NCI-H1417 (cell line): ENCODE data around the gene C17orf67.

Experiments
- DNase-seq, 3 experiments: peaks; one replicate each; lab custom pipeline; 2025; lab: John Stamatoyannopoulos, UW

The C17orf67 gene

DNA sequence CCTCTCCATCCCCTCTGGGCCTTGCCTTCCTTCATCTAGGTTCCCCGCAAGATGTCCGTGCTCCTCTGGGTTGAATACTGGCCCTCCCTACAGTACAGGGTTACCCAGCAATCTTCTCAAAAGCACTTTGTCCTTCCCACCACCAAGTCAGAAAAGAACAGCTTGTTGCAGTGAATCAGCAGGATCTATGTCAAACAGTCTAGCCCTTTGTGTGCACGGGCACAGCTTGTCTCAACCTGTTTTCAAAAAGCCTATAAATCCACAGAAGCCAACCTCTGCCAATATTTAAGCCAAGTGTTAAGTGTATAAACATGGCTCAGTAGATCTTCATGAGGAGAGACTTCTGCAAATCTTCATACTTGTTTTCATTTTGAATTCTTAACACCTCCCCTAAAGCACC lies 25.2 kb downstream of the C17orf67 start:
- peak in 2 of 3 experiments; percentile 4 to 30 for DNase-seq

DNA sequence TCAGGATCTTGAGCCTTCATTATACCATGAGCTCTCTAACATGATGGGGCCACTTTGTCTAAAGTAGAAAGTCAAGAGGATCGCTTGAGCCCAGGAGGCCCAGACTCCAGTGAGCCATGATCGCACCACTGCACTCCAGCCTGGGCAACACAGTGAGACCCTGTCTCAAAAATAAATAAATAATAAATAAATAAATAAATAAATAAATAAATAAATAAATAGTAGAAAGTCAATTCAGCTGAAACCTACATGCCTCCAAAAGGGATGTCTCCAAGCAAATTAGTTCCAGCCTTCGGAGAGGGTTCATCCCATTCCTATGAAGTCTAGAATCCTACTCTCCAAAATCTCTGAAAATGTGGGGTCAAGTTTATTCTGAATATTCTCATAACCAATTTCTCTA lies 26.0 kb downstream of the C17orf67 start:
- no peak for DNase-seq

DNA sequence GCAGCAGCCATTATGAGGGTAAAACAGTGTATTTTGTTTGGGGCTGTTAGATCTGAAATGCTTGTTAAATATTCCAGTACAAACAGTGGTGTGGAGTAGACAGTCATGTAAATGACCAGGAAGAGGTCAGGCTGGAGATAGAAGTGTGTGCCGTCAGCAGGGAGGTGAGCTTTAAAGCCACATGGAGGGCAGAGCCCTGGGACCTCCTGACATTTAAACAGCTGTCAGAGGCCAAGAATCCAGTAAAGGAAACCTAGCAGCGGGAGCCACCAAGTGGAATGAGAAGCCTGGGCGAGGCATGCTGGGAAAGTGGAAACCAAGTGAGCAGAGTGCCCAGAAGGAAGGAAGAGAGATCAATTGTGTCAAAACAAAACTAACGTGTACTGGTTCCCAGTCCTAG lies 26.8 kb downstream of the C17orf67 start:
- DNase-seq = no peak

- no peak for DNase-seq
Measured at GRCh38 chr17:56804454-56804853, 29.3 kb downstream of the C17orf67 start.

DNA sequence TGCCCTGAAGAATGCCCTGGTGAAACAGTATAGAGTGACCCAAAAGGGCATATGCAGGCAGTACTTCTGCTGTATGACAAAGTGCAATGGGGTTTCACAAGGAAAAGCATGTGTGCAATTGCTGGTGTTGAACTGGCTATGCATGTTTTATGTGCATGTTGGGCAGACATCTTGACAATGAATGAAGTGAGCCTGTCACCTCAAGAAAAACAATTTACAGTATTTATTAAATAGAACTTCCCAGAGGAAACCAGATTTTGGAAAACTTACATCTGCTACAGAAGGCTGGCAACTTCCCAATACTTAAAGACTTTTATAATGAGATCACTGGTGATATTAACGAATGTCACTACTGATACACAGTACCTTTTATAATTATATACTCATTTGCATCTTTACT lies 30.6 kb downstream of the C17orf67 start:
- DNase-seq = no peak

DNA sequence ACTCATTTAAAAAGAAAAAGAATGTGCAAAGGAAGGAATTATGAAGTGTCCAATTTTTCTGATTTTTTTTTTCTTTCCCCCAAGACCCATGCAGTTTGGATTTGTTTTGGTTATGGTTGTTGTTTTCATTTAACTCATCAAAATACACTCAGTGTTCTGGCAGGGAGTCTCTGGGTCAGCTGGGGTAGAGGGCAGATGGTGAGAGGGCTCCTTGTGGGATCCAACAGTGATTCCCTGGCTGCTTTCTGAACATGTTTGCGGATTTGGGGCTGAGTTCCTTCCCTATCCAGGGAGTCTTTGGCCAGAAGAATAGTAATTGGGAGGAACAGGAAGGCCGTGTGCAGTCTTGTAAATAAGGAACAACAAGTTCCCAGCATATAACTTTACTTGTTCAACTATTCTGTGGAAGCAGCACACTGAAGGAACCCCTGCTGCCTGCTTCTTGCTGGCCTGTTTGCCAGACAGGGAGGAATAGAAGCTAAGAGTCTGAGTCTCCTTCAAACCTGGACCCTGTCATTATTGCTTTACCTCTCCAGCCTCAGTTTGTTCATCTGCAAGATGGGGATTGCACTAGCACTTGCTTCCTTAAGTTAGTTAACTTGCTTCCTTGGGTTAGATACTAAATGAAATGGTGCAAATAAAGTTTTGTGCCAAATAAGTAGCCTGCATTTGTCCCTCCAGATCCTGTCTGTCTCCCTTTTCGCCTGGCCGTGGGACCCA lies 32.1 kb downstream of the C17orf67 start:
- DNase-seq = no peak

GRCh38 chr17:56798916-56799315 lies 34.8 kb downstream of the C17orf67 start:
- DNase-seq = peak in 1 of 3 experiments; percentile 53

- DNase-seq = no peak
Measured at GRCh38 chr17:56796536-56796935, 37.2 kb downstream of the C17orf67 start.

GRCh38 chr17:56795221-56795865 lies 38.4 kb downstream of the C17orf67 start:
- DNase-seq = no peak

- no peak for DNase-seq
Measured at GRCh38 chr17:56793957-56794356, 39.8 kb downstream of the C17orf67 start.

- no peak for DNase-seq
Measured at GRCh38 chr17:56793531-56793930, 40.2 kb downstream of the C17orf67 start.

GRCh38 chr17:56792267-56792666 lies 41.5 kb downstream of the C17orf67 start:
- DNase-seq = no peak

DNA sequence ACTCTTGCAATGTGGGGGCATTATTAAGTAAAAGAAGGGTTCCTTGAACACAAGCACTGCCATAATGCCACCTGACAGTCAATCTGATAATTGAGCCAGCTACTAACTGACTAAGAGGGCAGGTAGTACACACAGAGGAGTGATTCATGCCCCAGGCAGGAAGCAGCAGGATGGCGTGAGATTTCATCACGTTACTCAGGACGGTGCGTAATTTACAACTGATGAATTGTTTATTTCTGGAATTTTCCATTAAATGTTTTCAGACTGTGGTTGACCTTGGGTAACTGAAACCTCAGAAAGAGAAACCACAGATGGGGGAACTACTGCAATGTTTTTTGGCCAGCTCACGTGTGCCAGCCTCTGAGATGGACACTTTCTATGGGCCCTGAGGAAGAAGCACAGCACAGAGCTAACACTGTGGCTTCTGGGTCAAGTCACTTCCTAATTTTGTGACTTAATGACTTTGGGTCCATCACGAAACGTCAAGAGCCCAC lies 46.7 kb downstream of the C17orf67 start:
- no peak for DNase-seq

DNA sequence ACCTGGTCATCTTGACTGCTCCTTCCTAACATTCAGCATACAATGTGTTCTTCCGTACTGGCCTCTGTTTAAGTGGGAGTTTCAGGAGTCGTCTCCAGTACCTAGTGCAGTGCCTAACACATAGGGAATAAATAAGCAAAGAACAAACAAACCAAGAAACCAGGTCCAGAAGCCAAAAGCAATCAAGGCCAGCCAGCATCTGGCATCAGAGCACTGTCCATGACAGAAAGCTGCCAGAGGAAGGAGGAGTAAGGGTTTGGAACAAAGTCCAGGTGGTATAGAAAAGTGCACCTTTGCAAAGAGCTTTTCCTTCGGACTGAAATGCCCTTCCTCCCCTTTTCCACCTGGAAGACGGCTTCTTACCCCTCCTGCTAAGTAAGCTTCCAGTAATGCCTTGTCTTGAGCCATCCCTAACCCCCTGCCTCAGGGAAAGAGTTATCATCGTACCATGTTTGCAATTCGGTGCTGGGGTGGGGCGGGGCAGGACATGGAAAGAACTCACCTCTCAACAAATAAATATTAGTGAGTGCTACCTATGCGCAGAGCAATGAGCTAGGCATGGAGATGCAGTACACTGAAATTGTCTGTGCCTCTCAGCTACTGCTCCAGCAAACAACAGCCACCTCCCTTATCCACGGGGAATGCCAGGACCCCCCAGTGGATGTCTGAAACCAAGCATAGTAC lies 47.6 kb downstream of the C17orf67 start:
- DNase-seq = no peak

- DNase-seq = no peak
Measured at GRCh38 chr17:56785405-56785804, 48.3 kb downstream of the C17orf67 start.

DNA sequence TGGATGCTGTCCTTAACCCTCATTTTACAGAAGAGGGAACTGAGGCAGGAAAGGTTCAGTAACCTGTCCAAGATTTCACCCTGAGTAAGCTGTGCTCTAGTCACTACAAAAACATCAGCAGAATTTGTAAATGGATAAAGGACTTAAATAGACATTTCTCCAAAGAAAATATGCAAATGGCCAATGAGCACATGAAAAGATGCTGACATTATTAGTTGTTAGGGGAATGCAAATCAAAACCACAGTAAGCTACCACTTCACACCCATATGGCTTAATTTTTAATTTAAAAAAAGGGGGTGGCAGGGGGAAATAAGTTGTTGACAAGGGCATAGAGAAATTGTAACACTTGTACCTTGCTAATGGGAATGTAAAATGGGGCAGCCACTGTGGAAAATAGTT lies 51.4 kb downstream of the C17orf67 start:
- no peak for DNase-seq

- DNase-seq = peak in 1 of 3 experiments; percentile 45
Measured at GRCh38 chr17:56781906-56782305, 51.8 kb downstream of the C17orf67 start.

GRCh38 chr17:56779898-56780777 lies 53.6 kb downstream of the C17orf67 start:
- peak; percentile 66 to 79 (median 76) for DNase-seq

DNA sequence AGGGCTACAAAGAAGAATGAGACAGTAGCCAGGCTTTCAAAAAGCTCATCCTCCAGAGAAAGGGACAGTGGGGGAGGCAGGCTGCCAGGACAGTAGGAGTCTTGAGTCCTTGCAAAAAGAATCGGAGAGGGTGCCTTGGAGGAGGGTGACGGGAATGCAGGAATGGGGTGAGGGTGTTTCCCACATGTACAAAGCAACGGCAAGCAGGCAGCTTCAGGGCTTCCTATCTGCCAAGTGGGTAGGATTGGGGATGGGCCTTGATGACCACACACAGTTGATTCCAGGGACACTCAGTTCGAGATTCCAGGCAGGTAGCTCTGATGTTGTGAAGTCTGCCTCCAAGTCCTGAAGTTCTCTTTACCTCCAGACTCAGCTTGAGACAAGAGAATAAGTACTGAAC lies 54.4 kb downstream of the C17orf67 start:
- DNase-seq = no peak

DNA sequence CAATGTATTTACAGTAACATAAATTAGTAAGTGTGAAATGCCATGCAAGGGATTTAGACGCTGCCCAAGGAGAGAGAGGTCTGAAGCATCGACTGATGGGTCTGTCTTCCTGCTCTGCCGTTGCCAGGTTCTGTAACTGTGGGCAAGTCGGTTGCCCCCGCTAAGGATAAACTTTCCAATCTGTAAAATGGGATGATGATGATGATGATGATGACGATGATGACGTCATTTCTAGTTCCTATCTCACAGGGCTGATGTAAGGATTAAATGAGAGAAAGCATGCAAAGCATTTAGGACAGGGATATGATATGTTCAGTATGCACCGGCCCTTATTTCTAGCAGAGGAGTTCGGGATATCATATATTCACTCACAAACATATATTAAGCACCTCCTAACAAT lies 54.8 kb downstream of the C17orf67 start:
- no peak for DNase-seq

- no peak for DNase-seq
Measured at GRCh38 chr17:56777859-56778258, 55.9 kb downstream of the C17orf67 start.

DNA sequence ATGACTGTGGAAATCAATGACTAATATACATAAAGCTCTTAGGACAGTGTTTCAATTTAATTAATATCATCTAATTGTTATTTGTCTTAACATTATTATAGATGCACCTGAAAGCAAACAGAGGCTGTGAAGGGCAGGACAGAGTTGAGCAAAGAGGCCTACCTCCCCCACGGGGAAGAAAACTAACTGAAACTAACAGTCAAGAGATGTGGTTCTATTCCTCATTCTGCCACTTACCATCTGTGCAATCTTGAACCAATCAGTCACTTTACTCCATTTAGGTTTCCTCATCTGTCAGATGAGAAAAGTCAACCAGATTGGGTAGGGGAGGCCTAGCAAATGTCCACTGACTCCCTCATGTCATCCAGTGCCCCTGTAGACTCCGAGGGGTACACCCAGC lies 59.1 kb downstream of the C17orf67 start:
- no peak for DNase-seq
